K562 (cell line): ENCODE results near the gene NRSN2. TPM values are rescaled to one million over a fixed set of nuclear protein-coding genes. Genes with fewer than 3 reads are reported as not detected.

Experiments used
- ATAC-seq: fragments of 200-7000 bp; cut with Tn5 transposase; 3 replicates; pipeline ENCODE4 v1.9.1; 2020; ENCODE audit warnings: moderate library complexity
- BruUV-seq: library from RNA; stranded (reverse); fragments of 400-500 nt; replicated peaks from 2 replicates; lab custom pipeline; 2021; lab: Mats Ljungman, UMichigan
- CTCF ChIA-PET: fragments of 300-600 bp; formaldehyde crosslinking; extraction: SDS; loops from one replicate; lab custom pipeline; 2021; ENCODE audit warnings: low intra/inter-chr PET ratio; lab: Yijun Ruan, JAX
- POLR2A ChIA-PET: fragments of 300-600, 350-650 bp; sonication (Branson Sonifier 250); formaldehyde crosslinking; extraction: SDS; loops from one replicate; lab custom pipeline; 2021; ENCODE audit warnings: antibody characterized with exemption, inconsistent platforms; lab: Yijun Ruan, JAX
- DNase-seq, 4 experiments: peaks; one replicate each; pipeline versions ENCODE4 v3.0.0 to v3.0.0-alpha.2; 2011 to 2018; ENCODE audit warnings: low spot score in 3 of 4, mixed read lengths in 3 of 4; ENCODE audit errors: extremely low read depth in 1 of 4
- FAIRE-seq: peaks from 2 replicates; lab custom pipeline; 2011; peaks lifted over from hg19 to GRCh38; lab: Jason Lieb, UNC
- H2AFZ ChIP-seq: 2 replicates; pipeline ENCODE4 v1.6.0; 2011; ENCODE audit warnings: low read depth, low read length, control low read depth, inconsistent platforms
- H3K27ac ChIP-seq: fragments of 200-600 bp; 3 replicates; pipeline ENCODE4 v1.8.0; 2011; ENCODE audit warnings: low read depth, mild to moderate bottlenecking, control low read depth, inconsistent platforms, low read length, moderate library complexity, mixed read lengths; ENCODE audit errors: extremely low read depth
- H3K27me3 ChIP-seq, 2 experiments: fragments of 300-600 bp in 1 of 2; 2 replicates in 1 of 2; 3 replicates in 1 of 2; pipeline versions ENCODE4 v1.6.0 to v1.8.0; 2011; ENCODE audit warnings: inconsistent platforms in 2 of 2, low read length in 2 of 2, mild to moderate bottlenecking in 1 of 2, mixed read lengths in 1 of 2, moderate library complexity in 1 of 2; ENCODE audit not compliant: control insufficient read depth in 2 of 2, insufficient read depth in 2 of 2
- H3K36me3 ChIP-seq: fragments of 300-600 bp; 3 replicates; pipeline ENCODE4 v1.8.0; 2011; ENCODE audit warnings: mild to moderate bottlenecking, low read length, inconsistent platforms; ENCODE audit not compliant: control insufficient read depth, insufficient read depth
- H3K4me1 ChIP-seq, 2 experiments: fragments of 200-600 bp in 1 of 2; replicated peaks in 1 of 2; 2 replicates in 1 of 2; 3 replicates in 1 of 2; pipeline versions ENCODE4 v1.5.1 to v1.8.0; 2011; ENCODE audit warnings: inconsistent platforms in 2 of 2, low read length in 2 of 2, mild to moderate bottlenecking in 1 of 2, mixed read lengths in 1 of 2, moderate library complexity in 1 of 2; ENCODE audit not compliant: control insufficient read depth in 2 of 2, insufficient read depth in 2 of 2
- H3K4me2 ChIP-seq: 2 replicates; pipeline ENCODE4 v1.6.1; 2011; ENCODE audit warnings: low read length, control low read depth, inconsistent platforms, mixed read lengths; ENCODE audit not compliant: insufficient read depth
- H3K4me3 ChIP-seq: fragments of 200-600 bp; sonication (generic), shearing (Covaris generic); 2 replicates; pipeline ENCODE4 v1.5.1; 2016; ENCODE audit warnings: control low read depth, inconsistent platforms
- H3K79me2 ChIP-seq: fragments of 200-600 bp; 3 replicates; pipeline ENCODE4 v1.8.0; 2011; ENCODE audit warnings: low read length, inconsistent platforms; ENCODE audit not compliant: control insufficient read depth, insufficient read depth
- H3K9ac ChIP-seq, 2 experiments: 2 replicates each; pipeline versions ENCODE4 v1.6.0 to v1.6.1; 2011; ENCODE audit warnings: low read depth in 2 of 2, low read length in 2 of 2, control low read depth in 1 of 2, inconsistent platforms in 1 of 2, mild to moderate bottlenecking in 1 of 2, mixed read lengths in 1 of 2; ENCODE audit not compliant: insufficient read depth in 1 of 2
- H3K9me1 ChIP-seq: one replicate; pipeline ENCODE4 v1.6.0; 2011; ENCODE audit warnings: inconsistent platforms, mild to moderate bottlenecking, low read length, moderate library complexity; ENCODE audit not compliant: control insufficient read depth, insufficient read depth
- H3K9me3 ChIP-seq: replicated peaks from 2 replicates; pipeline ENCODE4 v1.5.1; 2011; ENCODE audit warnings: low read depth, low read length, inconsistent platforms; ENCODE audit not compliant: control insufficient read depth, insufficient read depth
- H4K20me1 ChIP-seq: replicated peaks from 2 replicates; pipeline ENCODE4 v1.6.1; 2011; ENCODE audit warnings: low read length, inconsistent platforms, mixed read lengths; ENCODE audit not compliant: control insufficient read depth, insufficient read depth
- ARID1B ChIP-seq: fragments of 450-650 bp; IDR thresholded peaks from 2 replicates; pipeline ENCODE4 v1.6.1; 2016; ENCODE audit warnings: antibody characterized with exemption, mild to moderate bottlenecking, inconsistent platforms
- CBFB ChIP-seq: sonication (generic); formaldehyde crosslinking; IDR thresholded peaks from 2 replicates; pipeline ENCODE4 v1.4.0; 2020; ENCODE audit warnings: mild to moderate bottlenecking, missing genetic modification reagents
- CHD4 ChIP-seq: fragments of 200-600 bp; sonication (generic); IDR thresholded peaks from 3 replicates; pipeline ENCODE4 v1.6.1; 2012; ENCODE audit warnings: low read depth, mild to moderate bottlenecking, mixed read lengths, low read length, inconsistent platforms; ENCODE audit not compliant: insufficient read depth, insufficient replicate concordance, poor library complexity, severe bottlenecking
- FIP1L1 ChIP-seq: fragments of 200-400 bp; formaldehyde crosslinking; IDR thresholded peaks from 2 replicates; pipeline ENCODE4 v1.6.1; 2018; ENCODE audit warnings: mild to moderate bottlenecking, low read depth, low read length; ENCODE audit not compliant: poor library complexity, severe bottlenecking
- GABPB2 ChIP-seq: fragments of 250-450 bp; sonication (Bioruptor Pico); conservative IDR thresholded peaks from 2 replicates; pipeline ENCODE4 v1.5.1; 2021; ENCODE audit warnings: mild to moderate bottlenecking
- HMBOX1 ChIP-seq: sonication (generic); IDR thresholded peaks from 2 replicates; pipeline ENCODE4 v1.6.1; 2016
- POLR2AphosphoS2 ChIP-seq: IDR thresholded peaks from 2 replicates; pipeline ENCODE4 v1.6.1; 2012; ENCODE audit warnings: low read length, improper control_type of control experiment
- POLR2G ChIP-seq: fragments of 200-400 bp; formaldehyde crosslinking; IDR thresholded peaks from 2 replicates; pipeline ENCODE4 v1.6.1; 2017; ENCODE audit warnings: low read depth, mild to moderate bottlenecking, antibody characterized with exemption, low read length, moderate library complexity
- SNIP1 ChIP-seq: fragments of 450-650 bp; IDR thresholded peaks from 2 replicates; pipeline ENCODE4 v1.7.1; 2017; ENCODE audit warnings: low read depth, mild to moderate bottlenecking
- SP1 ChIP-seq: sonication (generic); formaldehyde crosslinking; IDR thresholded peaks from 2 replicates; pipeline ENCODE4 v1.8.1; 2022; ENCODE audit warnings: mild to moderate bottlenecking, missing genetic modification reagents
- SRSF9 ChIP-seq: fragments of 200-400 bp; formaldehyde crosslinking; IDR thresholded peaks from 2 replicates; pipeline ENCODE4 v1.6.1; 2017; ENCODE audit warnings: low read depth, low read length, borderline replicate concordance
- STAT6 ChIP-seq: sonication (generic); formaldehyde crosslinking; IDR thresholded peaks from 2 replicates; pipeline ENCODE4 v1.8.1; 2023; ENCODE audit warnings: mild to moderate bottlenecking, missing genetic modification reagents
- ZNF143 ChIP-seq: sonication (generic); formaldehyde crosslinking; IDR thresholded peaks from 2 replicates; pipeline ENCODE4 v1.9.0; 2022; ENCODE audit warnings: mild to moderate bottlenecking, missing genetic modification reagents
- ZNF224 ChIP-seq: sonication (generic); formaldehyde crosslinking; IDR thresholded peaks from 2 replicates; pipeline ENCODE4 v1.8.0; 2022; ENCODE audit warnings: mild to moderate bottlenecking, missing genetic modification reagents
- ZNF511 ChIP-seq: sonication (generic); formaldehyde crosslinking; IDR thresholded peaks from 2 replicates; pipeline ENCODE4 v1.8.0; 2022; ENCODE audit warnings: mild to moderate bottlenecking, missing genetic modification reagents
- ZNF780A ChIP-seq: fragments of 250-450 bp; sonication (Bioruptor Pico); IDR thresholded peaks from 2 replicates; pipeline ENCODE4 v1.5.0; 2021; ENCODE audit warnings: mild to moderate bottlenecking
- WGBS: fragments of 100-300 bp; shearing (Covaris generic); methylation state at CpG from one replicate; pipeline ENCODE4 v1.1.6; 2016; ENCODE audit warnings: low coverage, mixed read lengths; ENCODE audit not compliant: insufficient coverage; ENCODE audit errors: missing lambda C conversion rate; 5-methylcytosine and 5-hydroxymethylcytosine counted together
- in situ Hi-C: fragments of 300-500 bp; cut with MboI; formaldehyde crosslinking; loops from 4 replicates; pipeline ENCODE4 v1.15.0; 2018; ENCODE audit warnings: inconsistent platforms, mixed read lengths
- intact Hi-C: fragments of 100-400 bp; cut with micrococcal nuclease; formaldehyde crosslinking; loops from 2 replicates; pipeline ENCODE4 v1.14.2; 2022
- polyA plus RNA-seq, 8 experiments: library from polyadenylated mRNA; depleted of rRNA in 4 of 8; stranded (reverse) in 5 of 8; unstranded in 3 of 8; fragments of >200 nt; fragmentation: Nextera tagmentation in 2 of 8; fragmentation: Illumina TruSeq in 1 of 8; extraction: Ambion mirVana in 2 of 8; extraction: Trizol in 1 of 8; gene quantifications; 2 replicates each; pipeline versions ENCODE4 v1.2.1 to v1.2.3, GENCODE V29; 2011 to 2014; ENCODE audit warnings: inconsistent platforms in 1 of 8, missing spikeins in 1 of 8
- total RNA-seq, 7 experiments: library from RNA; depleted of rRNA in 6 of 7; stranded (reverse); fragments of >200 nt in 6 of 7; fragmentation: Illumina TruSeq in 2 of 7; extraction: Trizol in 2 of 7; gene quantifications; 2 replicates each; pipeline versions ENCODE4 v1.2.1 to v1.2.3, GENCODE V29; 2011 to 2021; ENCODE audit warnings: low replicate concordance in 1 of 7

NRSN2 gene
- total and polyA plus RNA-seq, 9 of the 15 experiments (the other 6 are each of a cell fraction or from before 2014, with no cell fraction given) = 7.5 to 29.7 (median 11.1) TPM

DNA sequence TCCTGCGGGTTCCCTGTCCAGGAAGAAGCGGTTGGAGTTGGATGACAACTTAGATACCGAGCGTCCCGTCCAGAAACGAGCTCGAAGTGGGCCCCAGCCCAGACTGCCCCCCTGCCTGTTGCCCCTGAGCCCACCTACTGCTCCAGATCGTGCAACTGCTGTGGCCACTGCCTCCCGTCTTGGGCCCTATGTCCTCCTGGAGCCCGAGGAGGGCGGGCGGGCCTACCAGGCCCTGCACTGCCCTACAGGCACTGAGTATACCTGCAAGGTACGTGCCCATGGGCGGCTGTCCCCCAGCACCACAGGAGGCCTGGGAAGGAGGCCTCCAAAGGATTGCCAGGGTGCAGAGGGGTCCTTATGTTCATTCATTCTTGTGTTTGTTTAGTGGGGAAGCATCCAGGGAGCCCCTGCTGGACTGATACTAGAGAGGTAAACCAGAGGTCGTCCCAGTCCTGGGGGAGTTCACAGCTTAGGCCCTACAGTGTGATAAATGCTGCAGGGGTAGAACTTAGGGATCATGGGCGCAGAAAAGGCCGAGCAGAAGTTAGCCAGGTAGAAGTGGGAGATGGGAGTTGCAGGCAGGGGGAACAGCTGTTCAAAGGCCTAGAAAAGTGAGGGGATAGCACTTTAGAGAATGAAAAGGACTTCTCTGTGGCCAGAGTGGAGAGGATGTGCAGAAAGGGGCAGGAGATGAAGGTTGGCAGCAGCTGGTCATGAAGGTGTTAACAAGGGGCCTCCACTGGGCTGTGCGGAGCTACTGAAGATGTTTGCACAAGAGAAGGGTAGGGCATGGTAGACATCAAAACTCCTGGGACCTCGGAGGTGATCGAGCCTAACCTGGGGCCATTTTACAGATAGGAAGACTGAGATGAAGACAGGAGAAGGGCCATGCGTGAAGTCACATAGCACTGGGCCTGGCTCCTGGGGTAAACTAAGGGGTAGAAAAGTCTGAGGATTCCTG lies 41.4 kb downstream of the NRSN2 start:
- in situ Hi-C loops (no loop called here), intact Hi-C loops (no loop called here)
- no peaks in the 10 kb centered on the region for H3K9me1 ChIP-seq
- H3K4me3 ChIP-seq = no peak overlapping the region
- no peak for DNase-seq
- no peak for FAIRE-seq
- ChIA-PET CTCF (no interaction called here), POLR2A (interaction anchor here (0.6 to 7.6 kb wide), 8 partner anchors 9 to 617 kb away, joined by 3 to 95 read pairs (median 3); no protein-coding TSS in a partner anchor)
- H3K4me1 ChIP-seq = peaks cover 6 to 8% of the 10 kb centered on the region in 2 experiments; a peak in 4 of 5 replicates
- H3K27me3 ChIP-seq = no peaks in the 10 kb centered on the region
- BruUV-seq = TSS peak; percentile 2
- peaks cover 57% of the 10 kb centered on the region for H3K79me2 ChIP-seq
- 87% methylated on average over 6 of the region's 21 CpGs for WGBS
- peaks cover 84% of the 10 kb centered on the region for H3K36me3 ChIP-seq
- H3K27ac ChIP-seq = no peak overlapping the region
- H3K9ac ChIP-seq = peak overlapping the region in 1 of 2 experiments; percentile 58; a peak in 1 of 4 replicates
- ATAC-seq = no peak
- H3K4me2 ChIP-seq = no peak overlapping the region
- H2AFZ ChIP-seq = no peak overlapping the region
- no peaks in the 10 kb centered on the region for H3K9me3 ChIP-seq
- no peaks in the 10 kb centered on the region for H4K20me1 ChIP-seq
- no peak for TF ChIP-seq CHD4
- no peak for TF ChIP-seq FIP1L1
- no peak for TF ChIP-seq ZNF143 (CRISPR knock-in tag)
- peak; percentile 86 for TF ChIP-seq POLR2G
- TF ChIP-seq SP1 = 0 out of 2 replicates have a peak, but pooled peaks have one; percentile 25
- no peak for TF ChIP-seq SRSF9
- no peak for TF ChIP-seq ZNF224
- TF ChIP-seq HMBOX1 = no peak
- 0 out of 2 replicates have a peak, but pooled peaks have one; percentile 20 for TF ChIP-seq ZNF780A (CRISPR knock-in tag)
- no peak for TF ChIP-seq STAT6 (CRISPR knock-in tag)
- TF ChIP-seq ARID1B = no peak
- no peak for TF ChIP-seq ZNF511
- 0 out of 2 replicates have a peak, but pooled peaks have one; percentile 68 for TF ChIP-seq GABPB2 (CRISPR knock-in tag)
- TF ChIP-seq POLR2AphosphoS2 = no peak
- no peak for TF ChIP-seq SNIP1
- TF ChIP-seq CBFB (CRISPR knock-in tag) = no peak
